Epithelial cell of umbilical artery (primary cell): ENCODE measurements around the gene CLTB. TPM values are rescaled to one million over a fixed set of nuclear protein-coding genes. Genes with fewer than 3 reads are reported as not detected.

Experiments
- total RNA-seq: library from RNA; depleted of rRNA; stranded (reverse); fragments of >200 nt; gene quantifications from 2 replicates; pipeline ENCODE4 v1.2.3, GENCODE V29; 2014

The CLTB gene, protein sequence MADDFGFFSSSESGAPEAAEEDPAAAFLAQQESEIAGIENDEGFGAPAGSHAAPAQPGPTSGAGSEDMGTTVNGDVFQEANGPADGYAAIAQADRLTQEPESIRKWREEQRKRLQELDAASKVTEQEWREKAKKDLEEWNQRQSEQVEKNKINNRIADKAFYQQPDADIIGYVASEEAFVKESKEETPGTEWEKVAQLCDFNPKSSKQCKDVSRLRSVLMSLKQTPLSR
- total RNA-seq = 145 and 173 TPM in 2 replicates

DNA sequence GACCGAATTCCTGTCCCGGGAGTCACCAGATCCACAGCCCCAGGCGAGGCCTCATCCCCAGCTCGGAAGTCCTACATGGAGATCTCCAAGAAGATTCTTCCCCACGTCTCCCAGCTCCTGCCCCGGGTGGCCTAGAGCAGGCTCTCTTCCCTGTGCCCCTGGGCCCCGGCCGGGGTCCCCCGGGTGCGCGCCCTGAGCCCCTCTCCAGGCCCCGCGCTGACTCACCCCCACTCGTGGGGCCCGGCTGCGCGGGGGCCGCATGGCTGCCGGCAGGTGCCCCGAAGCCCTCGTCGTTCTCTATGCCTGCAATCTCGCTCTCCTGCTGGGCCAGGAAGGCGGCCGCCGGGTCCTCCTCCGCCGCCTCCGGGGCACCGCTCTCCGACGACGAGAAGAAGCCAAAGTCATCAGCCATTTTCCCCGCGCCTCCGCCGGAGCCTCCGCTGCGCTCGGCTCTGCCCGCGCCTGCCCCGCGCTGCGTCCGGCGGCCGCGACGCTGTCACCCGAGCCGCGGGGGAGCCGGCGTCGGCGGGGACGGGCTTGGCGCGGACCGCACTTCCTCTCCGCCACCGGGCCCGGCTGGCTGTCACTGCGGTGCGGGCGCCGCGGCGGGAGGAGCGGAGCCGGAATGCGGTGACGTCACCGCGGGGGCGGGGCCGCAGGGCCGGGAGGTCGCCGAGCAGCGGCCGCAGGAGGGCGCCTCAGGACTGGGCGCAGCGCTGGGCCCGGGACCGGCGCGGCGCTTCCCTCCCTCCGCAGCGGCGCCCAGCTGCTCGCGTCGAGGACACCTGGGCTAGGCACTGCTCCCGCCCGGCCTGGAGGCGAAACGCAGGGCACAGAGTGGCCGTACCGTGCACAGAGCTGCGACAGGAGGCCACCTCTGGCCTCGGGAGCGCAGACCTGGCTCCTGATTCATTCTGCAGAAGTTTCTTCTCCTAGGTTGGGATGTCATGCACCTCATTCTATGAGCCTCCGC, at the start of gene CLTB:
Gene CLTB (minus strand): TSS at position 588 of the 973 bp plus-strand sequence. CDS start 176 bp downstream, at position 412.

DNA sequence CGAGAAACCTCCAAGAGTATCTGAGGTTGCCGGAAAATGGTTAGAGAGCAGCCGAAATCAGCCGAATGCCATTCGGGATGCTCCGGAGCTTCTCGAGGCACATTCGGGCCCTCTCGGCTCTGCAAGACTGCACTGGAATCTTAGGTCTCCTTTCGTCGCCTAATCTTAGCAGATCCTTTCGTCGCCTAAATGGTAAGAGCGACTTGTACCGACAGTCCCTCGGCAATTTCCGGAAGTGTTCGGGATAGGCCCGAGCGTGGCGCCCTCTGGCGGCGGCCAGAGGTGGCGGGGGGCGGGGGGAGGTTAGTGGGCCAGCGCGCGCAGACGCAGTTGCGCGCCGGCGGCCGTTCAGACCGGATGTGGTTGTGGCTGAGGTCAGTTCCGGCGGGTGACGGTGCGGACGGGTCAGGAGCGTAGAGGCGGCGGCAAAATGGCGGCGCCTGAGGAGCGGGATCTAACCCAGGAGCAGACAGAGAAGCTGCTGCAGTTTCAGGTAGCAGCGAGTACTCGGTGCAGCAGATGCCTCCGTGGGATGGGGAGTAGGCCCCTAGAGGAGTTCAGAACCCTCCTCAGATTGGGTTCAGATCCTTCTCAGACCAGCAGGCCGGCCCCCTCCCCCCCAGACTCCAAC, 31.8 kb upstream of the CLTB start, which contains the start of gene FAF2:
Gene FAF2 (plus strand): TSS at position 408 of the 631 bp plus-strand sequence. CDS start 23 bp downstream, at position 431.

DNA sequence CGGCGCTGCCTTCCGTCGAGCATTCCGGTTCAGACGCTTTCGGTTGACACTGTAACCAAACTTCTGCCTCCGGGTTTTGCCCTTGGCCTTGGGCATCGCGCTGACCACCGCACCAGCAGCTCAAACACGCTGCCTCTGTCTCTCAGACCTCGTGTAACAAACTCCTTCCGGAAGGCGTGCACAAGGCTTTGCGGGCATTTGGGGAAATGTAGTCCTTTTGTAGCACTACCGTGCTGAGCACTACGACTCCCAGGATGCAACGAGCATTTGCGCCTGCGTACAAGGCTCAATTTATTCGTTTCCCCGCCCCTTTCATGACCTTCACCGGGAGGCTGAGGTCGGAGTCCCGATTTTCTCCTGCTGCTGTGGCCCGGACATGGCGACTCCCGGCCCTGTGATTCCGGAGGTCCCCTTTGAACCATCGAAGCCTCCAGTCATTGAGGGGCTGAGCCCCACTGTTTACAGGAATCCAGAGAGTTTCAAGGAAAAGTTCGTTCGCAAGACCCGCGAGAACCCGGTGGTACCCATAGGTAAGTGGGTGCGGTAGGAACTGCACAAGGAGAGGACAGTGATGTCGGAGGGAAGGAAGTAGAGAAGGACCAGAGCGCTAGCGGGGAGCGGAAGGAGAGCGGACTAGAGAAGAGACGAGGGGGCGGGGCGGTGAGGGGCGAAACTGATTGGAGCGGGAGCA, 27.8 kb downstream of the CLTB start, which contains the start of the genes HIGD2A and NOP16:
Gene HIGD2A (plus strand): TSS at position 308 of the 691 bp plus-strand sequence. CDS start 69 bp downstream, at position 377.
Gene NOP16 (minus strand): TSS at position 155 of the 691 bp plus-strand sequence. CDS start 59 bp downstream, at position 96.

DNA sequence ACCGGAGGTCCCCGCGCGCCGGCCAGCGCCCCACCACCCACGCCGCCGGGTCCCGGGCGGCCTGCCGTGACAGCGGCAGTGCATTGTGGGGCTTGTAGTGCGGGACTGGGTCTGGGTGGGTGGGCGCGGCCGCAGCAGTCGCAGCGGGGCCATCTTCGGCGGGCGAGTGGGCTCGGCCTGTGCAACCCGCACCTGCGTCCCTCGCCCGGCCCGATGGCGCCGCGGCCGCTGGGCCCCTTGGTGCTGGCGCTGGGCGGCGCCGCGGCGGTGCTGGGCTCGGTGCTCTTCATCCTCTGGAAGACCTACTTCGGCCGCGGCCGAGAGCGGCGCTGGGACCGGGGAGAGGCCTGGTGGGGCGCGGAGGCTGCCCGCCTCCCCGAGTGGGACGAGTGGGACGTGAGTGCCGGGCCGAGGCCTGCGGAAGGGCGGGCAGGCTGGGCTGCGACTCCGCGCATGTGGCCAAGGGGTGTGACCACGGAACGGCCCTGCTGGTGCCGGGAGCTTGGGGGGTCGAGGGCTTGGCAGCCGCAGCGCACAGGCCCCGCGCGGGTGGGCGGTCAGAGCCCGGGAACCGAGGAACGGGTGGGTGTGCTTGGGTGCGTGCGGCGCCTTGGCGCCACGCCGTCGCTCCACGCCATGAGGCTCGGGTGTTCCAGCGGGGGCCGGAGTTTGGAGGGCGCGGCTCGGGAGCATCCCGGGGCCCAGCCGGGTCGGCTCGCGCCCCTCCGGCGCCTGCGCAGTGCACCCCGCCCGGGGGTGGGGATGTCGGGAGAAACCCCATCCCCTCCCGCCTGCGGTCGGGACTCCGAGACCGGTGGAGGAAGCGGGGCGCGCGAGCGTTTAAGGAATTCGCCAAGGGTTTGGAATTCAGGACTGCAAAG, 50.7 kb downstream of the CLTB start, which contains the start of gene ARL10:
Gene ARL10 (plus strand): TSS at position 137 of the 881 bp plus-strand sequence. CDS start 77 bp downstream, at position 214.

DNA sequence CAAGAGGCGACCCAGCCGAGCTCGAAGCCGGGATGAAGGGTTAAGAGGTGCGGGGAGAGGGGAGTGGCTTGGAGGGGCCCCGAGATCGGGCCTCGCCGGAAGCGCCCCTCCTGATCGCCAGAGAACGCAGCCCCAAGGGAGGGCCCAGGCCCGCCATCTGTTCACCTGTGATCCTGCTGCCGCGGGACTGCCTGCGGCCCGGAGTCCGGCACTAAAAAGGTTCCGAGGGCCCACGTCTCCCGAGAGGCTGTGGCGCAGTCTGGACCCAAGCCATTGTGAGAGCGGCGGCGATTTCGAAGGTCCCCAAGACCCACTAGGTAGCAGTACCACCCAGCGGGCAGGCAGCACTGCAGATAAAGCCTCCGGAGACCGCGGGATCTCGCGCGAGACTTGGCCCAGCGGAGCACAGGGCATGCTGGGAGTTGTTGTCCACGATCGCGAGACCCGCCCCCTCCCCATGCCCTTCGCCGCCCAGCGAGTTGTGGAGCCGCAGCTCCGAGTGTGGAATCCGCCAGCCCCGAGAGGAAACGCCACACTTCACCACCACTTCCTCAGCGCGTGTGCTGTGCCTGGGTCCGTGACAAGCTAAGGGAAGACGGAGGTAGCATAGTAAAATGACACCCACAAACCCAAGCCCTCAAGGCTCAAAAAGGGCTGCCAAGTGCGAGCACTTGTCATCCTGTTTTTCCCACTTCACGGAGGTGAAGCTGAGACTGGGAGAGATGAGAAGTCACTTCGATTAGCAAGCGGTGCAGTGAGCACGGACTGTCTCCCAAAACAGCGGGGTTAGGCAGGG, 54.7 kb downstream of the CLTB start, which contains the start of gene KIAA1191:
Gene KIAA1191 (minus strand): TSS at position 328 of the 796 bp plus-strand sequence. CDS start 2,256 bp downstream, outside the sequence.

Other genes with a start within 250 kb of the CLTB start
- 3.2 and 3.6 TPM in 2 replicates for gene SIMC1, start 178.1 kb downstream of the CLTB start, total RNA-seq
- 74.0 and 83.8 TPM in 2 replicates for gene KIAA1191, start 54.8 kb downstream of the CLTB start, total RNA-seq
- gene ARL10, start 51.1 kb downstream of the CLTB start, total RNA-seq = 5.8 and 8.1 TPM in 2 replicates
- 34.4 and 39.2 TPM in 2 replicates for gene NOP16, start 27.9 kb downstream of the CLTB start, total RNA-seq
- 13.2 and 24.4 TPM in 2 replicates for gene HIGD2A, start 27.8 kb downstream of the CLTB start, total RNA-seq
- gene FAF2, start 31.8 kb upstream of the CLTB start, total RNA-seq = 36.5 and 37.7 TPM in 2 replicates
- 1.2 and 4.2 TPM in 2 replicates for gene RNF44, start 120.9 kb upstream of the CLTB start, total RNA-seq
- gene CDHR2, start 132.8 kb upstream of the CLTB start, total RNA-seq = not detected in 2 replicates
- gene GPRIN1, start 193.6 kb upstream of the CLTB start, total RNA-seq = 5.2 and 6.5 TPM in 2 replicates
- not detected in 2 replicates for gene SNCB, start 214.0 kb upstream of the CLTB start, total RNA-seq
- not detected in 2 replicates for gene EIF4E1B, start 214.1 kb upstream of the CLTB start, total RNA-seq
- gene TSPAN17, start 230.9 kb upstream of the CLTB start, total RNA-seq = 38.0 and 51.5 TPM in 2 replicates